GM12872 (cell line): ENCODE data around the gene CDH13.

Source experiments
- TF ChIP-seq, protein P1 (sequence below): IDR thresholded peaks from 3 replicates; pipeline ENCODE4 v1.5.1; 2011; ENCODE audit warnings: low read depth, mild to moderate bottlenecking, low read length, moderate library complexity; ENCODE audit not compliant: insufficient read depth

Gene CDH13

DNA sequence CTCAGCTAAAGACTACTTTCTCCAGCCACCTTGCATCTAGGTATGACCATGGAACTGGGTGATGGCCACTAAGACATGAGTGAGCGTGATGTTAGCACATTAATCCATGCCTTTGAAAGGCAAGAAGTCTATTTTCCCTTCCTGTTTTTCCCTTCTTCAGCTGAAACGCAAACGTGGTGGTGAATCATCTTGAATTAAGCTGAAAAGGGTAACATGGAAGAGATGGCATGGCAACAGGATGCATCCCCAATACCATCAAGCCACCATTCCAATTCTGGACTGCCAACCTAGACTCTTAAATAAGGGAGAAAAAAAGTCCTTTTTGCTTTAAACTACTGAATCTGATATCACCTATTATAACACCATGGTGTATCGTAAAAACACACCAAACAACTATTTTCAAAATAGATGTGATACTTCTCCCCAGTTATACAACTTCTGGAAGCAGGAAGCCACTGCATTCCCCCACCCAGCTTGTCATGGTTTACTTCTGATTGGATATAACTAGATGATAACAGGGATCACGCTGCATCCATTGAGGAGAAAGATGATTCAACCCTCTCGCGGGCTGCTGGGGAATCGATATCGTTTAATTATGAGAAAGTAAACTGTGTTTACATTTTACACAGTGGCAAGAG, 368.6 kb downstream of the CDH13 start:
- TF ChIP-seq, protein P1, sequence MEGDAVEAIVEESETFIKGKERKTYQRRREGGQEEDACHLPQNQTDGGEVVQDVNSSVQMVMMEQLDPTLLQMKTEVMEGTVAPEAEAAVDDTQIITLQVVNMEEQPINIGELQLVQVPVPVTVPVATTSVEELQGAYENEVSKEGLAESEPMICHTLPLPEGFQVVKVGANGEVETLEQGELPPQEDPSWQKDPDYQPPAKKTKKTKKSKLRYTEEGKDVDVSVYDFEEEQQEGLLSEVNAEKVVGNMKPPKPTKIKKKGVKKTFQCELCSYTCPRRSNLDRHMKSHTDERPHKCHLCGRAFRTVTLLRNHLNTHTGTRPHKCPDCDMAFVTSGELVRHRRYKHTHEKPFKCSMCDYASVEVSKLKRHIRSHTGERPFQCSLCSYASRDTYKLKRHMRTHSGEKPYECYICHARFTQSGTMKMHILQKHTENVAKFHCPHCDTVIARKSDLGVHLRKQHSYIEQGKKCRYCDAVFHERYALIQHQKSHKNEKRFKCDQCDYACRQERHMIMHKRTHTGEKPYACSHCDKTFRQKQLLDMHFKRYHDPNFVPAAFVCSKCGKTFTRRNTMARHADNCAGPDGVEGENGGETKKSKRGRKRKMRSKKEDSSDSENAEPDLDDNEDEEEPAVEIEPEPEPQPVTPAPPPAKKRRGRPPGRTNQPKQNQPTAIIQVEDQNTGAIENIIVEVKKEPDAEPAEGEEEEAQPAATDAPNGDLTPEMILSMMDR, result no peak

DNA sequence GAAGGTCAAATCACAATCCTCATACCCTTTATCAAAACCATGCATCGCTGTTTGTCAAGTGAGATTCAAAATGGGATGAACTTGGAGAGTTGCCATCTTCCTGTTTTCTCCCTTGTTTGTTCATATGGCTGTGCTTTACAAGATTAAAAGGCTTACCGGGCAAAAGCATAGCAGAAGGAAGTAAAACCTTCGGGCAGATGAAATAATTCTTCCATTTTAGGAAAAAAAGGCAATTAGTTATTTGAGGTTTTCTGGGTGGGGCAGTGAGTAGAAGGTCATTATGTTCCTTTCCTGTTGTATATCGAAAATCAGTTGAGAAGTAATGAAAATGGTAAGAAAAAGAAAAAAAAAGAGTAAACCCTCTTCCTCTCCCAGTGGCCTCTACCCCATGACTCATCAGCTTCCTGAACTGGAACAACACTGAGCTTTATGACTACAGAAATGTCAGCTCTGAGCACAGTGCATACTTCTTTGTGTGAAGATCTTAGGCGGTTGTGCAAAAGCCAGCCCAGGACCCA, 369.2 kb downstream of the CDH13 start:
- TF ChIP-seq, protein P1, result no peak

DNA sequence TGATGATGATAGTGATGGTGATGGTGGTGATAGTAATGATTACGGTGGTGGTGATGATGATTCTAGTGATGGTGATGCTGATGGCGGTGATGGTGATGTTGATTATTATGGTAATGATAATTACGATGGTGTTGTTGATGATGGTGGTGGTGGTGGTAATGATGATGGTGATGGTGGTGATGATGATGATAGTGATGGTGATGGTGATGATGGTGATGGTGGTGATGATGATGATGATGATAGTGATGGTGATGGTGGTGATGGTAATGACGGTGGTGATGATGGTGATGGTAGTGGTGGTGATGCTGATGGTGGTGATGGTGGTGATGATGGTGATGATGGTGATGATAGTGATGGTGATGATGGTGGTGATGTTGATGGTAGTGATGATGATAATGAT, 370.0 kb downstream of the CDH13 start:
- TF ChIP-seq, protein P1, result no peak

DNA sequence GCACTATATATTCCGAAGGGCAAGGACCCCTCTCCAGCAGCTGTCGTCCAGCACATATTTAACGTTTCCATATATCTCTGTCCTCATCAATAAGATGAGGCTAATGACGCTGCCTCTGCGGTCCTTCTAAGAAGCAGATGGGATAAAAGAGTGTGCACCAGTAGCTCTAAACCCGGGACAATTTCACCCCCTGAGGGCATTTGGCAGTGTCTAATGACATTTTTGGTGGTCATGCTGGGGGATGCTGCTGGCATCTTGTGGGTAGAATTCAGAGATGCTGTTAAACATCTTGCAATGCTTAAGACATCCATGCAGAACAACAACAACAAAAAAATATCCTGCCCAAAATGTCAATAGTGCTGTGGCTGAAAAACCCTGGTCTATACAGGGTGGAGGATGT, 372.9 kb downstream of the CDH13 start:
- TF ChIP-seq, protein P1, result no peak

DNA sequence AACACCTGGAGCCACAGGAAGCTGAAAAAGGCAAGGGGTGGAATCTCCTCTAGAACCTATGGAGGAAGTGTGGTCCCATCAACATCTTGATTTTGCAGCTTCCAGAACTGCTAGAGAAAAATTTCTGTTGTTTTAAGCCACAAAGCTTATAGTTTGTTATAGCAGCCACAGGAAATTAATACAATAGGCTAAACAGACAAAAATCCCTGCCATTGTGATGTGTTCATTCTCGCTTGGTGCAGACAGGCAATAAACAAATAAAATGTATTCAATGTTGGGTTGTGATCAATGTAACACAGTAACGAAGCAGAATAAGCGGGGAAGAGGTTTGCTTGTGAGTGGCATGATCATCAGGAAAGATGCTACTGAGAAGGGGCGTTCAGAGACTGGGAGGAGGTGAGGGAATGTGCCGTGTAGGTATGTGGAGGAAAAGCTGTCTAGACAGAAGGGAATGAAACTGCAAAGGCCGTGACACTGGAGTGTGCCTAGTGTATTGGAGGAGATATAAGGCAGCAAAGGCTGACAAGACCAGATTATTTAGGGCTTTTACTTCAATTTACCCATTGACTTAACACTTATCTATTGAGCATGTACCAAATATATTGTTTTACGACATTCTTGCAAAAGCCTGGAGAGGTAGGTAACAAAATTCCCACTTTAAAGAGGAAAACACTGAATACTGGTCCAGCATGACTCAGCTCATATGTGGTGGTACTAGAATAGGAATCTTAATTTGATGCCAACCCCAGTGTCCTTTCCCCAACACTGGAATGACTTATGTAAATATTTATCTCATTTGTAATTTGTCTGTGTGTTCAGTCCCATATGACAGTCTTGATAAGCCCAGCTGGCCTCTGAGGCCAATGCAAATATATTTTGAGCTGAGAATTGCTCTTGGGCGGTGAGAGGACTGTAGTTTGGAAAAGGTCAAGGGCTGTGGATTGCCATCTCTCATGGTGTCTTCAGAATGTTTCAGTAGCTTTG, 375.9 kb downstream of the CDH13 start:
- TF ChIP-seq, protein P1, result no peak

DNA sequence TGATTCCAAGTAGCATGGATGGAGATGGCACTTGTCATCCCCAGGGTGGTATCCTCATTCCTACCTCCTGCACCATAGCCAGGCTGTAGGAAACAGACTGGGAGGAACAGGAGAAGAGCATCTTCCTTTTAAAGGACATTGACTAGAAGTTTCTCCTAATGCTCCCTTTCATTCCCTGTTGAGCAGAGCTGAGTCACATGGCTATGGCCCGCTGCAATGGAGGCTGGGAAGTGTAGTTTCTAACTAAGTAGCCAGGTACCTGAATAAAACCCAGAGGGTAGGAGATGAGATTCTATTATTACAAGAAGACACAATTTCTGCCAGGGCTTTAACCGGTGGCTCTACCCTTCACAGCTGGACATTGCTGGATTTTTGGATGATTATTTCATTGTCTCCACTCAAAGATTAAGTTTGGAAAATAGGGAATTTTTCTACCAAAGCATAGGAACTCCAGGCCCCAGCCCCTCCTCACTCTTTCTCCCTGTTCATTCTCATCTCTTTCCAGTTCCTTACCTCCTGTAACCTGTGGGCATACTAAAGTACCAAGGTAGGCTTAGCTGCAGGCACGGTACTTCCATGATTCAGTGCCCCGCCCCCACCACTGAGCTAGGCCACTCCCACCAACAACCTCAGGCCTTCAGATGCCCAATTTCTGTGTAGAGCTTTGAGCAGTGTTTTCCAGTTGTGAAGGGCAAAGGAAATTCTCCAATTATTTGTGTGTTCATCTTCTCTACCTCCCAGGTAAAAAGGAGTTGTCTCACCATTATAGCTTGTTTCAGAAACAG, 378.3 kb downstream of the CDH13 start:
- TF ChIP-seq, protein P1, result no peak
